Activated naive CD4-positive, alpha-beta T cell treated with anti-CD3 and anti-CD28 coated beads, Interleukin-2, amount 10 ng/mL, durations not matched to agents 7 days and 5 days (primary cell): ENCODE measurements around the gene ELOVL5.
"Not testable (repeated sequence)": the region's sequence is repeated elsewhere in the genome, so short reads cannot be mapped to it uniquely, and the experiment has no call there.

Experiments
- CTCF ChIA-PET: fragments of 350-600 bp; sonication (Branson Sonifier 250); formaldehyde crosslinking; loops from one replicate; lab custom pipeline; 2021; ENCODE audit warnings: antibody characterized with exemption; lab: Charles Lee
- DNase-seq: peaks from one replicate; pipeline ENCODE4 v3.0.0-alpha.2; 2020
- H3K27ac Mint-ChIP-seq: one replicate; pipeline ENCODE4 v1.8.0; 2021; ENCODE audit warnings: mild to moderate bottlenecking, moderate library complexity, mixed read lengths
- H3K27me3 Mint-ChIP-seq: one replicate; pipeline ENCODE4 v1.8.0; 2021; ENCODE audit warnings: mild to moderate bottlenecking, mixed read lengths
- H3K36me3 Mint-ChIP-seq: one replicate; pipeline ENCODE4 v1.8.0; 2021; ENCODE audit warnings: mixed read lengths
- H3K4me1 Mint-ChIP-seq: one replicate; pipeline ENCODE4 v1.8.0; 2021; ENCODE audit warnings: mixed read lengths
- H3K4me3 Mint-ChIP-seq: one replicate; pipeline ENCODE4 v1.8.0; 2021; ENCODE audit warnings: mild to moderate bottlenecking, moderate library complexity, mixed read lengths
- H3K9me3 Mint-ChIP-seq: one replicate; pipeline ENCODE4 v1.8.0; 2021; ENCODE audit warnings: mixed read lengths

ELOVL5 gene, protein sequence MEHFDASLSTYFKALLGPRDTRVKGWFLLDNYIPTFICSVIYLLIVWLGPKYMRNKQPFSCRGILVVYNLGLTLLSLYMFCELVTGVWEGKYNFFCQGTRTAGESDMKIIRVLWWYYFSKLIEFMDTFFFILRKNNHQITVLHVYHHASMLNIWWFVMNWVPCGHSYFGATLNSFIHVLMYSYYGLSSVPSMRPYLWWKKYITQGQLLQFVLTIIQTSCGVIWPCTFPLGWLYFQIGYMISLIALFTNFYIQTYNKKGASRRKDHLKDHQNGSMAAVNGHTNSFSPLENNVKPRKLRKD

DNA sequence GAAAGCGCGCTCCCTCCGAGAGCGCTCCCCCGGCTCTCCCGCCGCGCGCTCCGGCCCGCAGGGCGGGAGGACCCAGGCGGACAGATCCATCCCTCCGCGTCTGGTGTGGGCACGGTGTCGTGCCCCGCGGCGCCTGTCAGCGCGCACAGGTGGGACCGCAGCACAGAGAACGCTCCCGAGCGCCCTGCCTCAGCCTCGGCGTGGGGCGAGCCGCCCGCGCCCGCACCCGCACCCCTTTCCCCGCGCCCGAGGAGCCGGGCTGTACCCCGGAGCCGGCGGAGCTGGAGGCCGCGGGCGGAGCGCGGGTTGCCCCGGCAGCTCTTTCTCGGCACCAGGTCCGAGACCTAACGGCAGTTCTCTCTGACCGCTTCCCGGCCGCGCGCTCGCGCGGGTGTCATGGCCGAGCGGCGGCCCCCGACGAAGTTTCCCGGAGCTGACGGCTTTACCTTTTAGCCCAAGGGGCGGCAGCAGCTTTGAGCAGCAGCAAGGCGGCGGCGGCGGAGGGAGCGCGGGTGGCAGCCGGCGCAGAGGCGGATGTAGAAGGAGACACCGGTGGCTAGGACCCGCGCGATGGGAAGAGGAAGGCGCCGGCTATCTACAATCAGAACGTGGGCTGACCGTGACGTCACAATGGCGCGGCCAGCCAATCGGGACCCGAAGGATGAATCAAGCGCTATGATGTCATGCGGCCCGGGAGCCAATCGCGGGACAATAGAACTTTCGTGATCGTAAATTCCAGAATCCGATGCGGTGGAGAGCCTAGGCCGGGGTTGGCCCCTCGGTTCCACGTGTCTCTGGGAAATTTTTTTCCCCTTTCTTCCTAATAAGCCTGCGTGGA lies at the start of gene ELOVL5:
TSS of gene ELOVL5 (minus strand) at position 580 of the 838 bp plus-strand sequence. CDS start 53,251 bp downstream, outside the sequence.
- Mint-ChIP-seq H3K36me3 (peaks cover 33% of the 10 kb centered on the region), H3K27me3 (peaks cover 16% of the 10 kb centered on the region), H3K4me3 (peak within 1 kb of the TSS; percentile 96), H3K9me3 (no peaks in the 10 kb centered on the region), H3K27ac (peak within 1 kb of the TSS; percentile 98), H3K4me1 (peaks cover 50% of the 10 kb centered on the region)
- DNase-seq: peak; percentile 98
- CTCF ChIA-PET: interaction anchor here (2.3 kb wide), 1 partner anchor 62 kb away, joined by 9 read pairs; no protein-coding TSS in a partner anchor

DNA sequence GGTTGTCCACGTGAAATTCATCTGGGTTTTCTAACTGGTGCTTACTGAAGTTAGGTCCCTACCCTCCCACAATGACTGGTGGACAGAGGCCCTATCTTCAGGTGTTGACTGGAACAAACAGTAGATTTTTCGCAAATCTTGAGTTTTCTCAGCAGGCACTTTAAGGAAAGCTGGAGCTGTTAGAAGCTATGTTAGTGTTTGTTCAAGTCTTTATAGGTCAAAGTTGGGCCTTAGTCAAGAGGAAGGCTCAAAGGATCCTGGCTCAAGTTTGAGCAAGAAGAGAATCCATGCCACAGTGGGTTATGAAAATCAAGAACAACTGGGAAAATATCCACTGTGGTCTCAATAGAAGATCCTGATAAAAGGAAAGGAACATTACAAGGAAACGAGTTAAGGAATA lies 48.5 kb upstream of the ELOVL5 start:
- H3K4me3 Mint-ChIP-seq: no peak overlapping the region
- no peaks in the 10 kb centered on the region for H3K4me1 Mint-ChIP-seq
- H3K27me3 Mint-ChIP-seq: no peaks in the 10 kb centered on the region
- no peaks in the 10 kb centered on the region for H3K36me3 Mint-ChIP-seq
- H3K27ac Mint-ChIP-seq: no peak overlapping the region
- CTCF ChIA-PET: interaction anchor here (0.7 kb wide), 1 partner anchor 283 kb away, joined by 3 read pairs; no protein-coding TSS in a partner anchor
- DNase-seq: no peak
- H3K9me3 Mint-ChIP-seq: no peaks in the 10 kb centered on the region

- Mint-ChIP-seq H3K27me3 (no peaks in the 10 kb centered on the region), H3K36me3 (no peaks in the 10 kb centered on the region), H3K27ac (no peak overlapping the region), H3K9me3 (no peaks in the 10 kb centered on the region), H3K4me1 (no peaks in the 10 kb centered on the region), H3K4me3 (no peak overlapping the region)
- CTCF ChIA-PET: interaction anchor here (1.4 kb wide), 1 partner anchor 223 kb away, joined by 3 read pairs; no protein-coding TSS in a partner anchor
- DNase-seq: no peak
These were observed 47.2 kb upstream of the ELOVL5 start for GRCh38 chr6:53395986-53396385.

- Mint-ChIP-seq H3K27ac (no peak overlapping the region), H3K9me3 (no peaks in the 10 kb centered on the region), H3K4me1 (no peaks in the 10 kb centered on the region), H3K4me3 (no peak overlapping the region), H3K36me3 (no peaks in the 10 kb centered on the region), H3K27me3 (peaks cover 6% of the 10 kb centered on the region)
- CTCF ChIA-PET: interaction anchor here (1.5 to 2.0 kb wide), 2 partner anchors 15 to 91 kb away, joined by 4 to 6 read pairs; no protein-coding TSS in a partner anchor
- no peak for DNase-seq
These were observed 46.0 kb upstream of the ELOVL5 start for GRCh38 chr6:53394704-53395103.

DNA sequence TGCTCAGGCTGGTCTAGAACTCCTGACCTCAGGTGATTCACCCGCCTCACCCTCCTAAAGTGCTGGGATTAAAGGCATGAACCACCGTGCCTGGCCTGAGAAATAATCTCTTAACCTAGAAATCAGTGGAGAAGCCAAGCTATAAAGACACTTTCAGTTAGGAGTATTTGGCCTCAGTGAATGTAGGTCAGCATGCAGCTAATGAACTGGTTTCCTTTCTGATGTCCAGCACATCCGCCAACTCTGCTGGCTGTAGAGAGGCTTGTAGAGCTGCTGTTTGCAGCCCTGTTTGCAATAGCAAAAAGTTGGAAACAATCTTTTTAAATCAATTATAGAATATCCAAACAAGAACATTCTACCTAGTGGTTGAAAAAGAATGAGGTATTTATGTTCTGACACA lies 42.4 kb upstream of the ELOVL5 start:
- CTCF ChIA-PET: no interaction called here
- H3K27ac Mint-ChIP-seq: no peak overlapping the region

DNA sequence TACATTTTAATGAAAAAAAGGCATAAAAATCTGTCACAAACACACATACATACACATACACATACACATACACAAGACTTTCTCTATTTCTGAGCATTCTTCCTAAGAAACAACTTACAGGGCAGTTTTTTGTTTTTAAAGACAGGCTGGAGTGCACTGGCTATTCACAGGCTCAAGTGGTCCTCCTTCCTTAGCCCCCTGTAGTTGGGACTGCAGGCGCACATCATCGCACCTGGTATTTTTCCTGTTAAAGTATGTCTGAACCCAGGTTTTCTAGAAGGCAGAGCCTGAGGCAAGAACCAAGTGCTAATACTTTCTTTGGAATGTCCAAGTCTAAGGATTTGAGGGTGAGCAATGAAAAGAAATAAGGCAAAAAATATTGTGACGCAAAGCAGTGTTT lies 41.3 kb upstream of the ELOVL5 start:
- Mint-ChIP-seq H3K9me3 (no peaks in the 10 kb centered on the region), H3K36me3 (no peaks in the 10 kb centered on the region), H3K4me3 (no peak overlapping the region), H3K4me1 (no peaks in the 10 kb centered on the region), H3K27ac (no peak overlapping the region), H3K27me3 (peaks cover 19% of the 10 kb centered on the region)
- CTCF ChIA-PET: no interaction called here
- DNase-seq: no peak

More for the DNA sequence above, 42.4 kb upstream of the ELOVL5 start:
- H3K4me1 Mint-ChIP-seq: no peaks in the 10 kb centered on the region
- no peak overlapping the region for H3K4me3 Mint-ChIP-seq
- H3K27me3 Mint-ChIP-seq: peaks cover 13% of the 10 kb centered on the region
- no peak for DNase-seq
- no peaks in the 10 kb centered on the region for H3K9me3 Mint-ChIP-seq
- H3K36me3 Mint-ChIP-seq: no peaks in the 10 kb centered on the region

DNA sequence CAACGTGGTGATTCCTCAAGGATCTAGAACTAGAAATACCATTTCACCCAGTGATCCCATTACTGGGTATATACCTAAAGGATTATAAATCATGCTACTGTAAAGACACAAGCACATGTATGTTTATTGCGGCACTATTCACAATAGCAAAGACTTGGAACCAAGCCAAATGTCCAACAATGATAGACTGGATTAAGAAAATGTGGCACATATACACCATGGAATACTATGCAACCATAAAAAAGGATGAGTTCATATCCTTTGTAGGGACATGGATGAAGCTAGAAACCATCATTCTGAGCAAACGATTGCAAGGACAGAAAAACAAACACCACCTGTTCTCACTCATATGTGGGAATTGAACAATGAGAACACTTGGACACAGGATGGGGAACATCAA lies 39.9 kb upstream of the ELOVL5 start:
- H3K9me3 Mint-ChIP-seq, H3K36me3 Mint-ChIP-seq, H3K4me3 Mint-ChIP-seq, H3K4me1 Mint-ChIP-seq, H3K27ac Mint-ChIP-seq, CTCF ChIA-PET, DNase-seq: not testable (repeated sequence)
- peaks cover 19% of the 10 kb centered on the region for H3K27me3 Mint-ChIP-seq

DNA sequence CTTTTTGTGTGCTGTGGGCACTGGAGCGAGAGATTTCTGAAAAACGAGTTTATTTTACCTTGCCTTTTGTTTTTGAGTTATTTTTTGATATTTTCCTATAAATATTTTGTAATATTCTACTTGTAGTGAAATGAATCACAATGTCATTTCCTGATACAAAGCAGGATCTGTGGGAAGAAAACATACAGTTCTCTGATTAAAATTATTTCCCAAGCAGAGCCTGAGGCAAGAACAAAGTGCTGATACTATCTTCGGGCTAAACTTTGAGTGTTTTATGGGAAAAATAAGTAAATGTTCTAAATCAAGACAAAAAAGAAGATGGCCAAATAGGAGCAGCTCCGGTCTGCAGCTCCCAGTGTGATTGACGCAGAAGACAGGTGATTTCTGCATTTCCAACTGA lies 33.7 kb upstream of the ELOVL5 start:
- H3K27ac Mint-ChIP-seq: no peak overlapping the region
- no peaks in the 10 kb centered on the region for H3K9me3 Mint-ChIP-seq
- CTCF ChIA-PET: no interaction called here
- no peak for DNase-seq
- no peak overlapping the region for H3K4me3 Mint-ChIP-seq
- peaks cover 30% of the 10 kb centered on the region for H3K27me3 Mint-ChIP-seq
- H3K36me3 Mint-ChIP-seq: no peaks in the 10 kb centered on the region
- H3K4me1 Mint-ChIP-seq: no peaks in the 10 kb centered on the region

- H3K4me3 Mint-ChIP-seq: no peak overlapping the region
- H3K4me1 Mint-ChIP-seq: no peaks in the 10 kb centered on the region
- H3K27ac Mint-ChIP-seq: no peak overlapping the region
- CTCF ChIA-PET: no interaction called here
- no peaks in the 10 kb centered on the region for H3K36me3 Mint-ChIP-seq
- no peaks in the 10 kb centered on the region for H3K9me3 Mint-ChIP-seq
- DNase-seq: no peak
- peaks cover 25% of the 10 kb centered on the region for H3K27me3 Mint-ChIP-seq
These were observed 29.5 kb upstream of the ELOVL5 start for GRCh38 chr6:53378208-53378607.

- DNase-seq: no peak
- H3K36me3 Mint-ChIP-seq: no peaks in the 10 kb centered on the region
- CTCF ChIA-PET: no interaction called here
- peaks cover 21% of the 10 kb centered on the region for H3K27me3 Mint-ChIP-seq
- no peak overlapping the region for H3K27ac Mint-ChIP-seq
- no peaks in the 10 kb centered on the region for H3K9me3 Mint-ChIP-seq
- H3K4me1 Mint-ChIP-seq: no peaks in the 10 kb centered on the region
- no peak overlapping the region for H3K4me3 Mint-ChIP-seq
These were observed 29.0 kb upstream of the ELOVL5 start for GRCh38 chr6:53377793-53378192.

DNA sequence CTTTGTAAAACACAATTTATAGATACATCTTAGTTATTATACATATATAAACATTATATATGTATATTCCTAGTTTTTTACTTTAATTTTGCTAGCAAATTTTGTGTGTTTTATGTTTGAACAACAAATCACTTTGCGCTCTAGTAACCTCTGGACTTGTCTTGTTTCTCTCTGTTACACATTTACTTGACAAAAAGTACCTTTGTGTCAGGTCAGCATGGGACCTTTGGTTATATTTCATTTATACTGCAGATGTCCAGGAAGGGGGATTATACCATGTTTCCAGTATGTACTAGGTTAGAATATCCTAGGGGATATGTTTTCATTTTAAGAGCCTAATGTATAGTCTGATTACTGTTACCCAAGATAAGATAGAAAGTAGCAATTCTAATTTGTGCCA lies 28.5 kb upstream of the ELOVL5 start:
- Mint-ChIP-seq H3K36me3 (no peaks in the 10 kb centered on the region), H3K9me3 (no peaks in the 10 kb centered on the region), H3K4me1 (no peaks in the 10 kb centered on the region), H3K4me3 (no peak overlapping the region), H3K27ac (no peak overlapping the region), H3K27me3 (peaks cover 19% of the 10 kb centered on the region)
- no peak for DNase-seq
- CTCF ChIA-PET: no interaction called here

- no peak for DNase-seq
- H3K9me3 Mint-ChIP-seq: no peaks in the 10 kb centered on the region
- H3K4me1 Mint-ChIP-seq: no peaks in the 10 kb centered on the region
- H3K36me3 Mint-ChIP-seq: no peaks in the 10 kb centered on the region
- H3K4me3 Mint-ChIP-seq: no peak overlapping the region
- no peak overlapping the region for H3K27ac Mint-ChIP-seq
- CTCF ChIA-PET: no interaction called here
- H3K27me3 Mint-ChIP-seq: peaks cover 16% of the 10 kb centered on the region
These were observed 28.0 kb upstream of the ELOVL5 start for GRCh38 chr6:53376661-53377226.

DNA sequence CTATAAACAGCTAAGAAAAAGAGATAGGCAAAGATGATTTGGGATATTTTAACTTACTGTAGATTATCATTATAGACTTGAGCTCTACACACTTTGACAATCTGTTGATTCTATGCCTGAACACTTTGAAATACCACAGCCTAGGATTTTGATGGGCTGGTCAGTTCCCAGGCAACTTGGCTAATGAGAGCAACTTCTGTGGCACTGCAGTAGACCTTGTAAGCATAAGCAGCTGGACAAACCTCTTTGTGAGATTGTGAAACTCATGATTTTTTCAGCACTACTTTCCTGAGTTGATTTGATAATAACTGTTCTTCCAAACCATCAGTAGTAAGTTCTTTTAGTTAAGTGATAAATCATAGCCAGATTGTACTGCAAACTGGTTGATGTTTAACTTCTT lies 27.1 kb upstream of the ELOVL5 start:
- Mint-ChIP-seq H3K27me3 (peaks cover 12% of the 10 kb centered on the region), H3K36me3 (no peaks in the 10 kb centered on the region), H3K4me3 (no peak overlapping the region), H3K4me1 (no peaks in the 10 kb centered on the region), H3K9me3 (no peaks in the 10 kb centered on the region), H3K27ac (no peak overlapping the region)
- CTCF ChIA-PET: interaction anchor here (1.2 kb wide), 1 partner anchor 61 kb away, joined by 3 read pairs; no protein-coding TSS in a partner anchor
- no peak for DNase-seq

GRCh38 chr6:53373638-53374037 lies 24.9 kb upstream of the ELOVL5 start:
- no peak for DNase-seq

More at GRCh38 chr6:53373638-53374037, 24.9 kb upstream of the ELOVL5 start:
- Mint-ChIP-seq H3K36me3 (no peaks in the 10 kb centered on the region), H3K9me3 (no peaks in the 10 kb centered on the region), H3K4me1 (no peaks in the 10 kb centered on the region), H3K27me3 (peaks cover 26% of the 10 kb centered on the region), H3K4me3 (no peak overlapping the region), H3K27ac (no peak overlapping the region)
- CTCF ChIA-PET: no interaction called here
